Measurements from ENCODE around the gene PIP5KL1.

Gene PIP5KL1

DNA sequence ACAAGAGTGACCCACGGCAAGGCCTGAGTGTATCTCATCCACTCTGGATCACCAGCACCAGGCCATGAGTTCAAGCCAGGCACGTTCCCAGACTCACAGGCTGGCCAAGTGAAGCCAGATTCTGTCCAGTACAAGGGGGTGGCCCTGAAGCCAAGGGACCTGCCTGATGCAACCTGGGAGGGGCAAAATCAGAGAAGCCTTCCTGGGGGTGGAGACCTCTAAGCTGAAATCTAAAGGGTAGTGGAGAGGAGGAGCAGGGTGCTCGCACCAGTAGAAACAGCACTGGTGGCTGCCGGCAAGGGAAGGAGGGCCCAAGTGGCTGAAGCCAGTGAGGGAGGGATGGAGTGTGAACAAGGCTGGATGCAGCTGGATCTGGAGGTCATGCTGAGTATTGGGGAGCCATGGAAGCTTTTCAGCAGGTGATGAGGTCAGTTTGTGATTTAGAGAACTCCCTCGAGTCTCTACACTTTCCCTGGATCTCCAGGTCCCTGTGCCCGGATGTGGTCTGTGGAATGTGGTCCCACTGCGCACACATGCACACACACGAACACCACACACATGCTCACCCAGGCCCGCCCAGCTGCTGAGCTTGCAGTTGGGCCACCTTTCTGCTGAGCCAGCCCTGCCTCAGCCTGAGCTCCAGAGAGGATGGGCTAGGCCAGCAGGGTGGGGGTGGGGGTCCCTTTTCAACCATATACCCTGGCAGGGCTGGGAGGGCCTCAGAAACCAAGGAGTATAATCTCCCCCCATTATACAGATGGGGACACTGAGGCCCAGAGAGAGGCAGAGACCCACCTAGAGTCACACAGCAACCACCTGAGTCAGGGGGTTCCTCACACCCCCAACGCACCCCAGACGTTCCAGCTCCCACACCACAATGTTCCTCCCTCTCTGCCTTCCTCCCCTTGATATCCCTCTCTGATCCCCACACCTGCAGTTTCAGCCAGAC, 1.6 kb downstream of the PIP5KL1 start:
- DNase-seq, result no peak

DNA sequence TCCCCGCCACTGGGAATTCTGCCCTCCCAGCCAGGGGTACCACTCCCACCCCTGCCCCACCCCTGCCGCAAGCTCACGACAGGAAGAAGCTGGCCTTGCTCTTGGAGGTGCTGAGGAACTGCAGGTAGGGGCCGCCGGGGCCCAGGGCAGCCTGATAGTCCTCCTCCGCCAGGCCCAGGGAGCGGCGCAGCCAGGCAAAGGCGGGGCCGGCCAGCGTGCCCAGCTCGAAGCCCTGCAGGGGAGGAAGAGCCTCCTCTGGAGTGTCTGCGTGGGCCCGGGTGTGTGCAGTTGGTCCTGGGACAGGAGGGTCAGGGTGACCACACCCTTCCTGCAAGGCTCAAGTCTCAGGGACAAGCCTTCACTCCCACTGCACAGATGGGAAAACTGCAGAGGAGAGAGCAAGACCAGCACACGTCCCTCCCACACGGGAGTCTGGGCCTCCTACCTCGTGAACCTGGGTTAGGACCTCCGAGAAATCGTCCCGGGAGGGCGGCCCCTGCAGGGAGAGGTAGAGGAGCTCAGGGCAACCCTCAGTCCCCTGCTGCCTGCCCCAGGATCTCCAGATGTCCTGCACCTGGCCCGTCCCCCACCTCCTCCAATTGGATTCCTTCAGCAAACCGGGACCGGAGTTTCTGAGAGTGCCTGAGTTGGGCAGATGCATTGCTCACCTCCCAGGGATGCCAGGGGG, 2.4 kb downstream of the PIP5KL1 start:
- no peak for DNase-seq

DNA sequence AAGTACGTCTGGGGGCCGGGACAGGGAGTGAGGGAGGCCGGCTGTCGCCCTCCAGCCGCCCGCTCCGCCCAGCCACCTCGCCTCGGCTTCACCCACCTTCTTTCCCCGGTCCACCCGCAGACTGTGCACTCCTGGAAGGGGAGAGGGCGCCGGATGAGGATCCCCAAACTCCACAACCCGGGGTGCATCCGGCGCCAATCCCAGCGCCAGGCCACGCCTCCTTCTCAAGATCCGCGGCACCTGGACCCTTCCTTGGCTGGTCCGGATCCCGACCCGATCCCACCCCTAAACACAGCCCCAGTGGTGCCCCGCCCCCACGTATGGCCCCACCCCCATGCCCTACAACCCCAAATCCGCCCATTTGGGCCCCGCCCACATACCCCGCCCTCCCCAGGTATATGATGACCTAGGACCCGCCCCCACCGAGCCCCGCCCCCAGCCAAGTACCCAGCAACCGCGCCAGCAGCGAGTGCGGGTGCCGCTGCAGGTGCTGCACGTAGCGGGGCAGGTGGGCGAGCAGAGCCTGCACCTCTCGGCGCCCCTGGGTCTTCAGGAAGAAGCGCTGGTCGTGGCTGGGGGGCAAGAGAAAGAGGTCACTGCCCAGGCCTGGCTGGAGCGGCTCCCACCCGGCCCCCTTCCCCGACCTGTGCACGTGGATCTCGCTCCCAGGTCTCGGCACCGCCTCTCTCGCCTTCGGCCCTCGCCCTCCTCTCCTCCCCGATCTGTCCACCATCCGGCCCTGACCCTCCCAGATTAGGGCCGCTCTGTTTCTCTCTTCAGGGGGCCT, 3.2 kb downstream of the PIP5KL1 start:
- no peak for DNase-seq

DNA sequence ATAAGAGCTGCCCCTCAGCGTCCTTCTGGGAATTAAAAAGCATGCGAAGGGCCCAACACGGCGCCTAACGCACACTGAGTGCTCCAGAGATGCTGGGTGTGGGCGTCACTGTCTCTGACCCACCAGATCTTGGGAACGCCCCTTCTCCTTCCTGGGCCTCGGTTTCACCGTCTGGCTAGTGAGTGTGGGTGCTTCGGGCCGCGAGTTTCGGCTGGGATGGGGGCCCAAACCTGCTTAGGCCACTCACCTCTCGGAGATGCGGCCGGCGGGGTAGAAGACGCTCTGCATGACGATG, 3.7 kb downstream of the PIP5KL1 start:
- no peak for DNase-seq

DNA sequence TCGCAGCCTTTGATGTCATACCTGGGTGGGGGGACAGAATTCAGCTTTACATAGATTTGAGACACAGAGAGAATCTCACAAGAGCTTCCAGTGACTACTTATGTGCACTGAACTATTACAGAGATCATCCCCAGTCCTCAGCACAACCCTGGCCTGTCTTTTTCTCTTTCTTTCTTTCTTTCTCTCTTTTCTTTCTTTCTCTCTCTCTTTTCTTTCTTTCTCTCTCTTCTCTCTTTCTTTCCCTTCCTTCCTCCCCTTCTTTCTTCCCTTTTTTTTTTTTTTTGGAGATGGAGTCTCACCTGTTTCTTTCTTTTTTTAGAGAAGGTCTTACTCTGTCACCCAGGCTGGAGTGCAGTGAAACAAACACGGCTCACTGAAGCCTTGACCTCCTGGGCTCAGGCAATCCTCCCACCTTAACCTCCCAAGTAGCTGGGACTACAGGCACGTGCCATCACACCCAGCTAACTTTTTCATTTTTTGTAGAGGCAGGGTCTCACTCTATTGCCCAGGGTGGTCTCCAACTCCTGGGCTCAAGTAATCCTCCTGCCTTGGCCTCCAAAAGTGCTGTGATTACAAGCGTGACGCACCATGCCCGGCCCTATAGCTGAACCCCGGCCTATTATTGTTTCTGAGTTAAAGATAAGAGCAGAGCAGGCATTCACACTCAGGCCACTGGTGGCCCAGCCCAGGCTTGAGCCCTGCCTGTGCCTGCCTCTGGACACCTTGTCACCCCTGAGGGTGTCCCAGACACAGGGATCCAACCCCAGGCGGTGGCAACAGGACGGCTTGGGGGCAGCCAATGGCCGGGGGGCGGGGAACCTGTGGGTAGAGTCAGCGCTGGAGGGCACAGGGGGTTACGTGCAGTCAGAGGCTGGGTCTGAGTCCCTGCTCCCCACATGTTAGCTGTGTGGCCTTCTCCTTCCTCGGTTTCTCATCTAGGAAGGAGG, 4.3 kb downstream of the PIP5KL1 start:
- DNase-seq, result no peak

DNA sequence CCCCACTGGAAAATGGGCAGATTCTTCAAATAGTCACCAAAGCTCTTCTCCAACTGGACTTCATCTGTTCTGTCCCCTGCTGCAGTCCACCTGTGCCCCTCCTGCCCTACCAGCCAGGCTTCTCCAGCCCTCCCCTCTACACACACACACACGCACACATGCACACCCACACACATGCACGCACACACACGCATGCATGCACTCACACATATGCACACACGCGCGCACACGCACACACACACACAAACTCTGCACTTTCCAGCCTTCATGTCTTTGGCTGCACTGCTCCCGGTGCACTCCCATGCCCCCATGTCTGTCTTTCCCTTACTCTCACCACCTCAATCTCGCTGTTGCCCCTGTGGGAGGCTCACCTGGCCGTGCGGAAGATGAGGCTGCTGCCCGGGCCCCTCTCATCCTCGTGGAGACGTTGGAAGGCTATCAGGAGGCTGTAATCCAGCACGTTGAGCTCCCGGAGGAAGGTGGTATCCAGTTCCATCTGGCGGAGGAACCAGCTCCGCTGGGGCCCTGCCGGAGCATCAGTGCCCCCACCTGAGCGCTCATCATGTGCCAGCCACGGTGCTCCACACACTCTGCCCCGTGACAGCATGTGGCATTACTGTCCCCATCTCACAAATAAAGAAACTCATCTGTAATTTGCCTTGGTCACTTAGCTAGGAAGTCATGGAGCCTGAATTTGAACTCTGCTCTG, 5.7 kb downstream of the PIP5KL1 start:
- DNase-seq, result no peak

DNA sequence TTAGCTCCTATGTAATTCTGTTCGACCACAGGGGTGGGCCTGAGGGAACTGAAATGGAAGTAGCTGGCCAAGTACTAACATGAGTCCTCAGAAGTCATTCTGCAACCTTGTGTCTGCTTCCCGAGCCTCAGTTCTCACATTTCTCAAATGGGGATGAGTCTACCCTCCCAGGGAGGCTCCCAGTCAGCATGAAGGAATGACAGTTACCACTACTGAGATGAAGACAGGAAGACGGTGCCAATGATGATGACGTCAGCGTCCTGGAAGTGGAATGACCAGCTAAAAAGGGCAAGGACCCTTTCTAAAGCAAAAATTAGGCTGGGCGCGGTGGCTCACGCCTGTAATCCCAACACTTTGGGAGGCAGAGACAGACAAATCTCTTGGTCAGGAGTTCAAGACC, 6.8 kb downstream of the PIP5KL1 start:
- no peak for DNase-seq

DNA sequence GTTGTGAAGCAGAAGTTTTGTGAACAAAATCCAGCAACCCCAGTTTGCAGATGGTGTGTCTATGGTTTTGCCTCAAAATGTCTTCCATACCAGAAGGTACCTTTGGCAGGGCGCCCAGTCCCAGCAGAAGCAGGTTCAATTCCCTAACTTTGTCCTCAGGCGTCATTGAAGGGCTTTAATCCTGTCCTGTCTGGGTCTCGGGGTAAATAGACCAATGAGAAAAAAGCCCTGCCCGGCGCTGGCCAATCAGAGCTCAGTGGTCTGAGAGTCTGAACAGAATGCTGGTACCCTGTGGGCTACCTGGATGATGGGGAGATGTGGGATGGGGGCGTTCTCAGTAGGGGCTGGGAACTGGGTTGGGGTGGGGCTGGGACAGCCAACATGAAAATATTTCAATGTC, 7.5 kb downstream of the PIP5KL1 start:
- peak; percentile 80 for DNase-seq

DNA sequence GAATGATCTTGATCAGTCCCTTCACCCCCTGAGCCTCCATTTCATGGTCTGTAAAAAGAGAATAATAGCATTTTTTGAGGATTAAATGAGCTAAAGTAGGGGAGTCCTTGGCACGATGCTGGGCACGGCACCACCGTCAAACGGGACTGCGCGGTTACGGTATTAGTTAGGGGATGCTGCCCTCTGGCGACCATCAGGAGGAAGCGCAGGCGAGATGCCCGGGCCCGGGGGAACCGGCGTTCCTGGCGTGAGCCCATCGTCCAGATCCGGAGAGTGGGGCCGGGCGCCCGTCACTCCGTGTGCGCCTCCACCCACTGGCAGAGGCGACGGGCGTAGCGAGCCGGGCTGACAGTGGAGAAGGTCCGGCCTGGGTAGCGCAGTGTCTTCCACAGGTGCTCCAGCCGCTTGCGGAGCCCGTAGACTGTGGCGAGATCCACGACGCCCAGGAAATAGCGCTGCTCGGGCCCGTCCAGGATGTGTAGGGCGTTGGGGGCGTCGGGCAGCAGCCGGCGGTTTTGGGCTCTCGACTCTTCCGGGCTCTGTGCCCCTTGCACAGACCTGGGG, 8.9 kb downstream of the PIP5KL1 start:
- no peak for DNase-seq

DNA sequence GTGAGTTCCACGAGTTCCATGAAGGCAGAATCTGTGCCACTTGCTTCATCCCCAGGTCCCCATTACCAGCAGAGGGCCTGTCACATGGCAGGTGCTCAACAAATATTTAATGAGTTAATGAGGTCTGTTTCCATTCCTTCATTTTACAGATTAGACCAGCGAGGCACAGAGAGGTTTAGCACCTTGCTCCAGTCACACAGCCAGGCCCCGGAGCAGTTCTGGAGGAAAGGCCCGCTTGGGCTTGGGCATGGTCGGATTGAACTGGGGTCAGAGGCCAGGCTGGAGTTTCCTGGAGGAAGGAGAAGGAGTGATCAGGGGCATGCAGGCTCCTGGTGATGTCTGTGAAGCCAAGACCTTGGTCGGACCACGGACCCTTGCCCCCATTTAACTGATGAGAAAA, 9.8 kb downstream of the PIP5KL1 start:
- DNase-seq, result no peak

DNA sequence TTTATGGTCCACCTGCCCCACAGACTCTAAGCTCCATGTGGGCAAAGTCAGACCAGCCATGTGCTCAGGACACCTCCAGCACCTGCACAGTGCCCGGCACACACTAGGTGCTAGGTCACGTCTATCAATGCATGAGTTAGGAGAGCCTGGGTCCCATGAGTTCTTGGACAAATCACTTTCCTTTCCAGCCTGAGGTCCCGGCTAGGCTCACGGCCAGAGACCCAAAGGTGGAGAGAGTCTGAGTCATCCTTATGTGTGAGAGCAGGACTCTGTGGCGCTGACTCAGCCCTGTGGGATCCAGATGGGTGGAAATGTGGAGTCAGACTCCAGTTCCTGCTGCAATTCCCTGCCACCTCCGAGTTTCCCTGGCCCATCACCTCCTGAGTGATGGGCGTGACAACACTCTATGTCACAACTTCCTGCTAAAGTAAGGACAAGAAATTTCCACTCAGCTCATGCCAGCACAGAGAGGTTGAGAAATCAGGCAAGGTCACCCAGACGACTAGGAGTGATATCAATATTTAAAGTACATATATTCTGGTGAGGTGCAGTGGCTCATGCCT, 11.2 kb downstream of the PIP5KL1 start:
- DNase-seq, result no peak

DNA sequence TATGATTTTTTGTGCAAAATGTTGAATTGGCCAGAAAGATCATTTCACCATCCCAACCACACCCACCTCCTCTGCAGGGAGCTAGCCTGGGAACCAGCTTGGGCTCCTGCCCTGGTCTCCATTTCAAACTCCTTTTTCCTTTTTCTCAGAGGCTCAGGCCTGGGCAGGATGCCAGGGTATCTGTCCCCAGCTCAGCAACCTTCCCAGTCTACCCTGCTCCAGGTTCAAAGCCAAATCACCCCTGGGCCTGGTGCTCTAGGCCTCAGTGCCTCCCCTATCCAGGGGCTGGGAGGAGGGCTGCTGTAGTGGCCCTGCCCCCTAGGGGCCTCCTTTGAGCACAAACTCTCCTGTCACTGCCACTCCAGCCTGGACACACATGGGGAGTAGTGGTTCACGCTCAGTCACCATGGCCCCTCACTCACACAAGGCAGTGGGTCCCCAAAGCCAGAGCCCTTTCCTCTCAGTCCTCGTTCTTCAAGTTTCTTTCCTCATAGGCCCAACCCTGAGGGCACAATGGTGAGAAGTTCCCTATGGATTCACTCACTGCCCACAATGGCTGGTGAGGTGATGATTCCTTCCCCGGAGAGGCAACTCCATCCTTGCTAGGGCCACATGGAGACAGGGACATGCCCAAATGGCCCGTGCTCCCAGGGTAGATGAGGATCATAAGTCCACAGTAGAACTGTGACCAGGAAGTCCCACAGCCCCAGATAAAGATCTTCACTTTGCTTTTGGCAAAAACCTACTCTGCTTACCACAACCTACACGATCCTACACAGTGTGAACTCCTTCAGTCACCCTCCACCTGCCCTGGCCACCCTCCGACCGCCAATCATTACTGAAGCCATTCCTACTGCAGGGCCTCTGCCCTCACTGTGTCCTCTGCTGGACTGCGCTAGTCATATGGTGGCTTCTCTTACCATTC, 12.1 kb downstream of the PIP5KL1 start:
- DNase-seq, result no peak

DNA sequence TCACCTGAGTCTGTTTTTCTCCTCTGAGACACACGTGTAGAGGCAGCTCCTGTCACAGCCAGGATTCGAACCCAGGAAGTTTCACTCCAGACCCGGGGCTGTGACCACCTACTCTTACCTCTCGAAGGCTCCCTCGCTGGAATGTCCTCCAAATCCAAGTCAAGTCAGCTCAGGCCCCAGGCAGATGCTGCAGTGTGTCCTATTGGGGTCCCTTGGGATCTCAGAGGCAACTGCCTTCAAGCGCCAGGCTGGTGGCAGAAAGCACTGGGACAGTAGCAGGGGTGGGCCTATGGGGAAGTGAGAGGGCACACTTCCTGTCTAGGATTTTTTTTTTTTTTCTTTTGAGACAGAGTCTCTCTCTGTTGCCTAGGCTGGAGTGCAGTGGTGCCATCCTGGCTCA, 13.0 kb downstream of the PIP5KL1 start:
- no peak for DNase-seq

DNA sequence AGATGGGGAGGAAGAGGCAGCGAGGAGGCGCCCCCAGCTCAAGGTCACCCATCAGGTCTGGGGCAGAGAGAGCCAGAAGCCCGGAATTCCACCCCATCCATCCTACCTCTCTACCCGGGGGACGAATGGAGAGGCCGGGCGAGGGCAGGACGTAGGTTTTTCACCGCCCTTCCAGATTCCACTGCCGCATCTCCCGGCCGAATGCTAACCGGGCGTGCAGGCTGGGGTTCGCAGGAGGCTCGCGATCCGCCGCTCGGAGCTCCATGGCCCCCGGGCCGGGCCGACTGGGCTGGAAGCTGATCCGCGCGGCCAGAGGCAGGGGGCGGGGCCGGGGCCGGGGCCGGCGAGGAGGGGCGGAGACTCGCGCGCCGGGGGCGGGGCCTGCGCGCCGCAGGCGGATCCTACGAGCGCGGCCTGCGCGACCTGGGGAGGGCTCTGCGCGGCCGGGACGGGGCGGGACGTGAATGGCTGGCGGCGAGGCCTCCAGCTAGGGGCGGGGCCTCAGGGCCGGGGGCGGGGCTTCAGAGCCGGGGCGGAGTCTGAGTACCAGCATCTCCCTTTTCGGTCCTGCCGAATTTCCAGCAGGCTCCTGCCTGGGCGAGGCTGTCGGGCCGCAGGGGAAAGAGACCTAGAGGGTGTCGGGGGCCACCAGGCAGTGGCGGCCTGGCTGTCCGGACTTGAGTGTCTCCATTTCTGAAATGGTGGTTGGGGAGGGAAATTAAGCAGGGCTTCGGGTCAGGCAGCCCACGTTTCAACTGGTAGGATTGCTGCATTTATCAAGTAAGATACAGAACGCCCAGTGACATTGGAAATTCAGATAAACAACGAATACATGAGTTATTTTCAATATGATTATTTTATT, 13.6 kb downstream of the PIP5KL1 start, which contains the start of gene ST6GALNAC4:
Gene ST6GALNAC4, minus strand, starts transcription at position 322 of the 862 bp plus-strand sequence. CDS start 622 bp downstream, outside the sequence.
- peak; percentile 49 for DNase-seq

DNA sequence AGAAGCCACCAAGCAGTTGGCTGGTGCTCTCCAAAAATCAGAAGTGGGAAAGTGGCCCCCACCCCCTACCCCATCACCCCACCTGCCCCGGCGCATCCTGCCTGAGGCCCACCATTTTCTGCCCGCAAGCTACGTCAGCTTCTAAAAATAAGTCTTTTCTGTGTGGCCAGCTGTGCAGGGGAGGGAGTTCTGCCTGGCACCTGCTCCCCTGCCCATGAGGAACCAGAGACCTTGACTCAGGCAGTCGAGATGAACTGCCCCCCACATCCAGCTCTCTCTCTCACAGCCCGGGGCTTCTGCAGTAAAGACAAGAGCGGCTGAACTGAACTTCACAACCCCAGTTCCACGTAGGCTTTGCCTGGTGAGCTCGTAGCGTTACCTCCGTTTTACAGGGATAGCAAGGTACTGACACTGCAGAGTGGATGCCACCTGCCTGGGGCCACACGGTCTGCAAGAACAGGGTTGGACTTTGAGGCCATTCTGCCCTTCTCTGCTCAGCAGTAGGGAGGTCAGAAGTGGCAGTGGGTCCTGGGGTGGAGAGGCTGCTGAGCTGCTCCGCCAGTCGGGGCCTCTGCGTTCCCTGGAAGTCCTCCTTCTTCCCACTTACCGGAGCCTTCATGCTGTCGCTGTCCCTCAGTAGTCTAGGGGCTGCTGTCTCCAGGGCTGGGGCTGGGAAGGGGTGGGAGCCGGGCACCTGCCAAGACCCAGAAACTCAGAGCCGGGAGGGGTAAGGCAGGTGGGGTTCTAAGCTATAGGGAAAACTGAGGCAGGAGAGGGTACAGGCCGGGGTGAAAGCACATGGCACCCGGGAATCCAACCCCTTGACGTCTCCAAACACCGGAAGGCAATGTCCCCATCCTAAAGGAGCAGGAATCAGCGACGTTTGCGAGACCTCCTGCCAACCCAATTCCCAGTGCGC, 14.5 kb downstream of the PIP5KL1 start:
- DNase-seq, result no peak

DNA sequence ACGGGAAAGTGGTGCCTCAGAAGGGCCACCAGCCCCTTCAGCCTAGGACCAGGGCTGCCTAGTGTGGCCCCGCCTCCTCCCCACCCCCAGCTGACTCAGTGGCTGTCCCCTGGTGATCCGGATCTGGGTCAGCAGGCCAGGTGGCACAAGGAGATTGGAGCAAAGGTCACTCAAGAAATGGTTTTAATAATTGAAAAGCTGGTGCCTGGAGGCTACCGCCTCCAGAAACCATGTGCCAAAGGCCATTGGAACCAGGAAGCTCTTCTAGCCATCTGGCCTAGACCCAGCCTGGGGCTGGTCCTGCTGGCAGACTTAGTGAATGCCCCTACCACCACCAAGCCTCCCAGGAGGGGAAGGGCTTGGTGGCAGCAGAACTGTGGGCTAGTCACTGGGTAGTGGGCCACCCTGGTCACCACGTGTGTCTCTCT, 15.2 kb downstream of the PIP5KL1 start:
- no peak for DNase-seq

DNA sequence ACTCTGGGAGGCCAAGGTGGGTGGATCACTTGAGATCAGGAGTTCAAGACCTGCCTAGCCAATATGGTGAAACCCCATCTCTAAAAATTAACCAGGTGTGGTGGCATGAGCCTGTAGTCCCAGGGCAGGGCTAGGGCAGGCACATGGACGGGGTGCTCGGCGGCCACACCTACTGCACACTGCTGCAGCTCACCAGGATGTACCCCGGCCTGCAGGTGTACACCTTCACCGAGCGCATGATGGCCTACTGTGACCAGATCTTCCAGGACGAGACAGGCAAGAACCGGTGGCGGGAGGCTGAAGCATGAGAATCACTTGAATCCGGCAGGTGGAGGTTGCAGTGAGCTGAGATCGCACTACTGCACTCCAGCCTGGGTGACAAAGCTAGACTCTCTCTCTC, 16.9 kb downstream of the PIP5KL1 start:
- no peak for DNase-seq

DNA sequence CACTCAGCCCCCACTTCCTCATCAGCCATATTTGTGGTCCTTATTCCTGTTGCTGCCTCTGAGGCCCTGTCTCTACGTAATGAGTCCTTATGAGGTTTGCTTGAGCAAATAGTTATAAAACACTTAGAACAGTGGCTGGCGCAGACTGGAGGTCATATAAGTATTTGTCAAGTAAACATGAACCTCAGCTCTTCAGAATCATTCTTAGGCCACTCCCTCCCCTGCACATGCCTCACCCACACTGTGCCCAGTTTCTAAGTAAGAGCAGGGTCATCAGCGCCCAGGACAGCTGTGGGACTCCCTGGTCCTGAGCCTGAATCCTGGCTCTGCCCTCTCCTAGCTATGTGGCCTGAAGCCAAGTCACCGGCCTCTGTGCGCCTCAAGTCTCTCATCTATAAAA, 17.7 kb downstream of the PIP5KL1 start:
- no peak for DNase-seq

All from NCI-H524 treated with DMSO at 0.1 percent for 48 hours (cell line).